Left renal cortex interstitium (tissue), 4 donors: ENCODE results near the gene TTC23. TPM values are rescaled to one million over a fixed set of nuclear protein-coding genes. Genes with fewer than 3 reads are reported as not detected.

Source experiments
- DNase-seq, 4 donors: peaks; one replicate each; pipeline ENCODE4 v3.0.0-alpha.2; 2013; ENCODE audit warnings: low read depth in 4 of 4, low spot score in 2 of 4, missing footprints in 1 of 4
- polyA plus RNA-seq, 4 donors: library from polyadenylated mRNA; unstranded; fragments of 120-200 nt; gene quantifications; one replicate each; pipeline ENCODE4 v1.2.1, GENCODE V29; 2013; ENCODE audit not compliant: insufficient read length in 4 of 4

The TTC23 gene
- polyA plus RNA-seq, 4 donors = 24.9 to 33.3 (median 31.2) TPM

DNA sequence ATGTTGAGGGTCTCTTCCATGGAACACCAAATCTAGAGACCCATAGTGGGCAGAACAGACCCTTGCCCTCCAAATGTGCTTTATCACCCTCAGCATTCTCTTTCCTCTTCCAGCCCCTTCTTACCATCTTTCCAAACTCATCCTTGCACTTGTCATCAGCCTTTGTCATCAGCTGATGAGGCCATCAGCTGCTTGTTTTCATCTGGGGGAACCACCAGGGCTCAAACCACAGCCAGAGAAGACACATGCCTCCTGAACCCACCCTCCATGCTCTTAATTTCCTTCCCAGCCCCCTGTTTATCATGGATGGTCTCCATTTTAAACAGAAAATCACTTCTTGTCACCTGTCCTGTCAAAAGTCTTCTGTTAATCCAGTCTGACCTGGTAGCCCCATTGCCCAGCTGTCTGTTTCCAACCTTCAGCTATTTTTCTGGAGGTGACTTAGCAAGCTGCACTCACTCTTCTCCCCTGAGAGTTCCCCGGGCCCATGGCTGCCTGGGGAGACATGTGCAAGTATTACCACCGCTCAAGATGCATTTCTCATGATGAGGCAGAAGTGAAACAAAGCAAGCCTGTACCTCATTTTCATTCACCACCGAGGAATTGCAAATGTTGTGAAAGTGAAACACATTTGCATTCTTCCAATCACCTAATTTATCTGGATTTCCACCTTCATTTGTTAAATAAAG is 159.2 kb downstream of the TTC23 start:
- DNase-seq = no peak

DNA sequence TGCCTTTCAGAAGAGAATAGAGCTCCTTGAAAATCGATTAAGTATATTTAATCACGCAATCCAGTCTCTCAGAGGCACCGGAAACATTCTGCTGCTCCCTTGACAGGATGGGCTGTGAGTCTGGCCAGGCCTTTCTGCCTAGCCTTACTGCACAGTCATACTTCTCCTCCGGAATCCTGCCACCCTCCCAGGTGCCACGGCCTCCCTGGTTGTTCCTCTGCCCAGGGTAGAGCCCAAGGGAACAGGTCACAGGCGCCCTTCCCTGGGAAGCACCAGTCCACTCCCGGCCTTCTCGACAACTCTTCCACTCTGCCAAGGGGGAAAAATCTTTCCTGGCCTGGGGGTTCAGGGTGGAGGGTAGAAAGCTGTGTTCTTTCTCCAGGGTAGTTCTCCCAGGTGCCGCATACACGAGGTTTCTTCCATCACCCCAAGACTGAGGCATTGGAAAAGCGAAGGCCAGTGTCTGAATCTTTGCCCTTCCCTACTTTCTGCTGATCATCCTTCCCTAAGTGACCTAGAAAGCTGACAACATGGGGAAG is 161.9 kb downstream of the TTC23 start:
- no peak for DNase-seq

DNA sequence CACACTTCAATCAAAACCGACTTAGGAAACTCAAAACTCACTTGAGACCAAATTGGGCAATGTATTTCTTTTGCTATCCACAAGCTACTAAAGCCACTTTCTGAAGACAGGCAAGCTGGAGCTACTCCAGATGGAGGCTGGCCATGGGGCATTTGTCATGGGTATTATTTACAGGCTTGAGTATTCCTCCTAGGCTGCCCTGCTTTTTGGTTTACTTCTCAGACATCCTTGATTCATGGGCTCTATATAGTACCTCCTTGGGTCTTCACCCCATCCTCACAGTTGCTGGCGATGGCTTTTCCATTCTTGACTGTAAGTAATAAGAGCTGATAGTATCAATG is 163.1 kb downstream of the TTC23 start:
- no peak for DNase-seq

Other genes starting within 250 kb of the TTC23 start
- gene PGPEP1L, start 241.8 kb downstream of the TTC23 start, polyA plus RNA-seq = under 1 TPM; 0.27 to 0.65 (median 0.47) TPM
- gene SYNM, start 144.5 kb downstream of the TTC23 start, polyA plus RNA-seq = 1 to 10 TPM; 1.6 to 2.0 (median 1.7) TPM
- 10 to 100 TPM; 33.3 to 38.9 (median 37.0) TPM for gene LRRC28, start 1.9 kb upstream of the TTC23 start, polyA plus RNA-seq